HL-60/S4 (cell line): ENCODE data around the gene TTLL8.

Source experiments
- in situ Hi-C: fragments of 300-500 bp; cut with MboI; formaldehyde crosslinking; loops from 2 replicates; pipeline ENCODE4 v1.14.3; 2022; ENCODE audit warnings: low sequenced_read_pairs

Gene TTLL8

DNA sequence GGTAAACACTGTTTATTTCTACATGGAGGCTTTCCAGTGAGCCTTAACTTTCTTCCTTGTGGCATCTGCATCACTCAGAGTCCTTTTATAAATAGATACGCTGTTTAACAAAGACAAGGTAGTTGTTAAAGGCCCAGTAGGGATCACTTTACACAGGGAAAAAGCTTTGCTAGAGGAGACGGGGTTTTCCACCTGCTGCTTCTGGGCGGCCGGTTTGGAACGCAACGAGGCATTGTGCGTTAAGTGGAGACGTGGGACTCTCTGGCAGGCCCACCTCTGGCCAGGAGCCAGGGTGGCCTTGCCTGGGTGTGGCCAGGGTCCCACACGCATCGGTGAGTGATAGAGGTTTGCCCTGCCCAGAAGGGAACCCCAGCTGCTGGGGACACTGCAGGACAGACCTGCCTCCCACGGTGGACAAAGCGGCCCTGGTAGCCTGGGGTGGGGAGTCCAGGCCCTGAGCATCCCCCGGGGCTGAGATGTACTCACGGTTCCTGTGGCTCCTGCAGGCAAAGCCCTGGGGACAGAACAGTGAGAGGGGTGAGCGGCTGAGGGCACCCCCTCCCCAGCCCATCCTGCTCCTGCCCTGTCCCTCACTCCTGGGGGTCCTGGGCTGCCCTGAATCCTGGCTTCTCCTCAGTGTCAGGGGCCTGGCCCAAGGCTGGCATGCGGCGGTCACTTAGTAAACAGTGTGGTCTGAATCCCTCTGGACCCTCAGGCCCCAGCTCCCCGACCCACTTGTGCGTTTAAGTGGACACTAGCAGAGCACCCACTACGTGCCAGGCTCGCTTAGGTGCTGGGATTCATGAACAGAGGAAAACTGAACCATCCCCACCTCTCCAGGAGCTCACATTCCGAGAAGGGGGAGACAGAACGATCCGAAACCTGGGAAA lies 49.7 kb downstream of the TTLL8 start:
- in situ Hi-C loops = no loop called here

DNA sequence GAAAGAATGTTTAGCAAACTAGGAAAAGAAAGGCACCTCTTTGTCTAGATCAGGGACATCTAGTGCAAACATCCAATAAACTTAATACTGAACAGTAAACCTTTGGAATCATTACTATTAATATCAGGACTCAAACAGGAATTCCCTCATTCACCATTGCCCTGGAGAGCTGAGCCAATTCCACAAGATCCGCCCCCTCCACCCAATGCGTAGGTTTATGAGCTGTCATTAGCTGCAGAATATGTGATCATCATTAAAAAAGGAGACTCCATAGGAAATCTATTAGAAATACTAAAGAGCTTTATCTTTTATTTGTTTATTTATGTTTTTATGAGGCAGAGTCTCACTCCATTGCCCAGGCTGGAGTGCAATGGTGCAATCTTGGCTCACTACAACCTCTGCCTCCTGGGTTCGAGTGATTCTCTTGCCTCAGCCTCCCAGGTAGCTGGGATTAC lies 51.0 kb downstream of the TTLL8 start:
- in situ Hi-C loops = no loop called here

DNA sequence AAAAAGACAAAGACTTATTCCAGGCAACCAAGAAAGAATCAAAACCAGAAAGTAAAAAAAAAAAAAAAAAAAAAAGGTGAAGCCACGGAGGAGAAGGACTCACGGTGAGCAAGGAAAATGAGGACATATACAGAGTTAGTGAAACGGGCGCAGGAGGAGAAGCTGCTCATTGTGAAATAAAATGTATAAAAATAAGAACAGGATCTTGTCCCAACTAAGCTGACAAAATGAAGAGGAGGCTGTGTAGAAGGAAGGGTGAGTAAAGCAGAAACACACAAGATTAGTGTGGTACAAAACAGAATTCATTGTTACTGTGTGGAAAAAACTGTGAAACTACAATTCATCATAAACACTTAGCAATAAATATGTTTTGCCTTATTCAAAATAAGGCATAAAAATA lies 53.2 kb downstream of the TTLL8 start:
- in situ Hi-C loops = no loop called here

DNA sequence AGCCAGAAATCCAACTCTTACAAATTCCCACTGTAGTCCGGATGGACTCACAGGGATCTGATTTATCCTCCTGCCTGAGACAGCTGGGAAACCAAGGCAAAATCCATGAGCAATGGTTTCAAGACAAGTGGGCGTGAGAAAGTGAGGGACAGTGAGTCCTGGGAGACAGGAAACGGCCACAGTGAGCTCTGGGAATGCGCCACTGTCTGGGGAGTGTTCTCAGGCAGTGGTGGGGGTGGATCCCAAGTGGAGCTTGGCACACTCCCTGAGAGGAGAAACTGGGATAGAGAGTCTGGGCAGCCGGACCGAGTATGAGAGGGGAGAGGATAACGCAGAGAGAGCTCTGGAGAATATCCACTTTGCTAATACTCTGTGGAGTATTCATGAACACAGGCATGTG lies 55.3 kb downstream of the TTLL8 start:
- in situ Hi-C loops = no loop called here

DNA sequence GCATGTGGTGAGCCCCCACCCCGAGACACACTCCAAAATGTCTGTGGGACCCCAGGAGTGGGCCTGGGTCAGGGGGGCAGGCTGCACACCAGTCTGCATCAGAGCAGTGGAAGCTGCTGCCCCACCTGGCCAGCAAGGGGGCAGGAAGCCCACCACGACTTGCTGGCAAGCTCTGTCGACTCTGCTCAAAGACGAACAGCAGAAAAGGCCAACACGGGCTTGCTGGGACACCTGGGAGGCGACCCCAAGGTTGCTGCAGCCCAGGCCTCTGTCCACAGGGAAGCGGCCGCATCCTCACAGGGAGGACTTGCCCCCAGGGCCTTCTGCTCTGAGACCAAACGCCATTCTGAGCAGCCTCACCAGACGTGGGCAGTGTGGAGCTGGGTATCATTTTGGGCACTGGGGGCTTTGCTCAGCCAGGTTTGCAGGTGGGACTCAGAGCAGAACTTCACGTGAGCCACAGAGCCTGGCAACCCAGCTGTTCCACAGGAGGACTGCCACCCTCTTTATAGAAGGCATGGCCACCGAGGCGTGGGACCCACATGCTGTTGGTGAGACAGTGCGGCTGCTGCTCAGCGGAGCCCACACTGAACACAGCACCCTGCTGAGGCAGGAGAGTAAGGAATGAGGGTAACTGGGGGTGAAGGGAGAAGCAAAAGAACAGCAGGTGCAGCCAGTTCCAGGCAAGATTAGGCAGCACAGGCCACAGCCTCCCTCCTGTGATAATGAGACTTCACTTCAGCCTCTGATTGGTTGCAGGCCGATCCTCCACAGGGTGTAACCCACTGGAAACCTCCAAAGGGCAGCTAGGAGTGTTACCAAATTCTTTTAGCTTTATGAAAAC lies 56.5 kb downstream of the TTLL8 start:
- in situ Hi-C loops = no loop called here

DNA sequence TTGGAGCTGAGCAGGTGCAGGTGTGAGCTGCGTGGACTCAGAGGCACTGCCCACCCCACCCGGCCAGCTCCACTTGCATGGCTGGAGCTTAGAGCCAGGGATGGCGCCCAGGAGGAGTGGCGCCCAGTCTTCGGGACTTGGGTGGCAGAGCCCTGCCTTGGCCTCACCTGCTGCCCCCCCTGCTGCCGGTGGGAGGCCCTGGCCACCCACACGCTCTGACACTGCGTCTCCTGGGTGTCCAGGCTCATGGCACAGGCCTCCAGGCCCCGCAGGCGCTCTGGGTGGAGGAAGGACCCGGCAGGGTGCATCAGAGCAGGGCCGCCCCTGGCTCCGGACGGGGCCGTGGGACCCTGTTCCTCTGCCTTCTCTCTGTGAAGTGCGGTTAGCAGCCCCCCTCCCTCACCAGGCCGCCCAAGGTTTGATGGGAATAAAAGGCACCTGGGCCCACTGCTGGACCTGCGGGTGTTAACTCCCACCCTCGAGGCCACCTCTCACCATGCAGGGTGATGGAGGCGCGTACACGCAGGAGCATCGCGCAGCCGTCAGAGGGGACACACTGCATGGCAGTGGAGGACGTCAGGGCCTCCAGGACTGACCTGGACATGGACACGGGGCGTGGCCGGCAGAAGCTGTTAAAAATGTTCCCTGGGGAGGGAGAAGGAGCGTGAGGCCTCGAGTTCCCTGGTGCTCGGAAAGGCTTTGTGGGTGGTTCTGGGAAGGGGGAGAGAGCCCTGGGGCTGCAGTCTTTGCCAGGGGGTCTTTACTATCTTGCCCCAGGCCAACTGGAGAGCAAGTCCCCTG lies 57.3 kb downstream of the TTLL8 start:
- in situ Hi-C loops = no loop called here

DNA sequence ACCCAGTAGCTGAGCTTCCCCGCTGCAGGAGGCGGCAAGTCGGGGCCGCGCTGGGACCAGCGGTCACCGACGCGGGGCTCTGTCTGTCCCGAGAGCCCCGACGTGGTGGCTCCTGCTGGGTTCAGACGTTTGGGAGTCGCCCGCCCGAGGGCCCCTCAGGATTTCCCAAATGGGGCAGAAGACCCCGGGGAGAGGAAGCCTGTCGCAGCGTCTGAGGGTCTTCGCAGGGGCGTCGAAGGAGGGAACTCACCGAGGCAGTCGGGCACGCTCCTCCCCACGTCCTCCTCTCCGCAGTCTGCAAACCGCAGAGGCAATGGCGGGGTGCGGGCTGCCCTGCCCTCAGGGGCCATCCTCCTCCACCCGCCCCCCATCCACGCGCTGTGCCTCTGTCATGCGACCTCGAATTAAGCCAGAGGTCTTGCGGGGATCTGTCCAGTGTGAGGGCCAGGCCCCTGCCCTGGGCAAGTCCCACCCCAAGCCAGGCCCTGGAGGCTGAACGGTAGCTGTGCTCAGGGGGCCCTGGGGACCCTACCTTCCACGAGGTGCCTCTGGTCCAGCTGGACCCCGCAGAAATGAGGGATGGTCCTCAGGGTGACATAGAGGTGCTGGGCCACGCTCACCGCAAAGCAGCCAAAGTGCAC lies 58.0 kb downstream of the TTLL8 start:
- in situ Hi-C loops = no loop called here

DNA sequence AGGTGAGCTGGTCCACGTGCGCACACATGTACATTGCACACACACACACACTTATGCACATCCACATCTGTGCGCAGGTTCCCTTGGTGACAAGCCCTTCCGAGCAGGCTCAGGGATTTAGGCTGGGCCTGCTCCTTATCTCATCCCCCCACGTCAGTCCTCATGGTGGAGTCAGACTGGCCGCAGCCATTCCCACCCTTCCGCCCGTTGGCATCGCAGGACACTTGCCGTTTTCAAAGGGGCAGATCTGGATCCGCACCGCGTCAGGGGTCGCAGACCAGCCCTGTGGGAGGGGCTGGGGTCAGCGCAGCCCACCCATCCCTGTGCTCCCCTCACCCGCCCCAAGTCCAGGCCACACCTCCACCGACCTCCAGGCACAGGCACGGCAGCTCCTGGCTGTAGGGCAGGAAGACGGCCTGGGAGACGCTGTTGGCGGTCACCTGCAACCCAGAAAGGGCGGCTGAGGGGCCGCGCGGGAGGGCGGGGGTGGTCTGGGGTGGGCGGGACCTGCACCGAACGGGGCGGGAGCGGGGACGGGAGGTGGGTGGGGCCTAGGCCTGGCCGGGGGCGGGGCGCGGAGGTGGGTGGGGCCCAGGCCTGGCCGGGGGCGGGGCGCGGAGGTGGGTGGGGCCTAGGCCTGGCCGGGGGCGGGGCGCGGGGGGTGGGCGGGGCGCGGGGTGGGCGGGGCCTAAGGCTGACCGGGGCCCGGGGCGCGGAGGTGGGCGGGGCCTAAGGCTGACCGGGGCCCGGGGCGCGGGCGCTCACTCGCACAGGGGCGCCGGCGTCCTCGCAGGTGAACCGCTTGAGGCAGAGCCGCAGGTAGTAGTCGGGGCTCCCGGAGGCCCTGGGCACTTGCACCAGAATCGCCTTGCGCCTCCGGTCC lies 58.8 kb downstream of the TTLL8 start:
- in situ Hi-C loops = no loop called here

DNA sequence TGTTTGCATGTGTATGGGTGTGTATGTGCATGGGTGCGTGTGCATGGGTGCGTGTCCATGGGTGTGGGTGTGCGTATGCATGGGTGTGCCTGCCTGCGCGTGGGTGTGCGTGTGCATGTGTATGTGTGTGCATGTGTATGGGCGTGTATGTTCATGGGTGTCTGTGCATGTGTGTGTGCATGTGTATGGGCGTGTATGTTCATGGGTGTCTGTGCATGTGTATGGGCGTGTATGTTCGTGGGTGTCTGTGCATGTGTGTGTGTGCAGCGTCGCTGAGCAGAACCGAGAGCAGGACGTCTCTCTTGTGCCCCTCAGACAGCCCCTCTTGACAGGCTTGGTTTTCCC lies 59.4 kb downstream of the TTLL8 start:
- in situ Hi-C loops = no loop called here

DNA sequence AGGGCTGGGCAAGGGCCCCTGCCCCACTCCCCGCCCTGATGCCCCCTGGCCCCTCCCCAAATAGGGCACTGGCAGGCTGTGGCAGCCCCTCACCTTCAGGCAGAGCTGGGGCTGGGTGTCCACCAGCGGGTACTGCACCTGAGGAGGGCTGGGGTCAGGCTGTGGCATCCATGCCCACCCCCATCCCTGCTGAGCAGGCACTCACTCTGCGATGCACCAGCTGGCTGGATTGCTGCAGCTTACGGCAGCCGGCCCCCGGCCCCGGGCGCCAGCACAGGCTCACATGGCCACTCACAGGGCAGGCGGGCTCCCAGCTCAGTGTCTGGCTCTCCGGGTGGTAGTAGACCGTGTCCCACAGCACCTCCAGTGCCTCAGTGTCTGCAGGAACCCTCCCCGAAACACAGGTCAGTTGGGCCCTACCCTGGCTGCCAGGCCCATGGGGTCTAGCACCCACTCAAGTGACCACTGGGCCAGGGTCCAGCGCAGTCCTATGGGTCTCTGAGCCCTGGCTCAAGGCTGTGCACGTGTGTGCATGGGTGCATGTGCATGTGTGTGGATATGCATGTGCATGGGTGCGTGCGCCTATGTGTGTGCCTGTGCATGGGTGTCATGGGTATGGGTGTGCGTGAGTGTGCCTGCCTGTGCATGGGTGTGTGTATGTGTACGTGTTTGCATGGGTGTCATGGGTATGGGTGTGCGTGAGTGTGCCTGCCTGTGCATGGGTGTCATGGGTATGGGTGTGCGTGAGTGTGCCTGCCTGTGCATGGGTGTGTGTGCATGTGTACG lies 60.0 kb downstream of the TTLL8 start:
- in situ Hi-C loops = no loop called here

DNA sequence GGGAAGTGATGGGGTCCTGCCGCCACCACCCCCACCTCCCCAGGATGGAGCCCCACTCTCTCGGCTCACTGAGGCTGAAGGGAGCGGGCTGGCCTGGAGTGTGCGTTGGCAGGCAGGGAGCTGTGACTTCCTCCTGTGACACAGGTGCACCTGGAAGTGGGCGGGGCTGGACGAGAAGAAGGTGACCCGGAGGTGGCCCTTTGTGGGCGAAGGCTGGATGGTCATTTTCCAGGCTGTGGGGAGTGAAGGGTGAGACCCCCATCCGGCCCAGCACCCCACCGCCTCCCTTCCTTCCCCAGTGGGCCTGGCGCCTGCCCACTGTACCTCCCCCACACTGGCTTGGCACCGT lies 60.9 kb downstream of the TTLL8 start:
- in situ Hi-C loops = no loop called here

DNA sequence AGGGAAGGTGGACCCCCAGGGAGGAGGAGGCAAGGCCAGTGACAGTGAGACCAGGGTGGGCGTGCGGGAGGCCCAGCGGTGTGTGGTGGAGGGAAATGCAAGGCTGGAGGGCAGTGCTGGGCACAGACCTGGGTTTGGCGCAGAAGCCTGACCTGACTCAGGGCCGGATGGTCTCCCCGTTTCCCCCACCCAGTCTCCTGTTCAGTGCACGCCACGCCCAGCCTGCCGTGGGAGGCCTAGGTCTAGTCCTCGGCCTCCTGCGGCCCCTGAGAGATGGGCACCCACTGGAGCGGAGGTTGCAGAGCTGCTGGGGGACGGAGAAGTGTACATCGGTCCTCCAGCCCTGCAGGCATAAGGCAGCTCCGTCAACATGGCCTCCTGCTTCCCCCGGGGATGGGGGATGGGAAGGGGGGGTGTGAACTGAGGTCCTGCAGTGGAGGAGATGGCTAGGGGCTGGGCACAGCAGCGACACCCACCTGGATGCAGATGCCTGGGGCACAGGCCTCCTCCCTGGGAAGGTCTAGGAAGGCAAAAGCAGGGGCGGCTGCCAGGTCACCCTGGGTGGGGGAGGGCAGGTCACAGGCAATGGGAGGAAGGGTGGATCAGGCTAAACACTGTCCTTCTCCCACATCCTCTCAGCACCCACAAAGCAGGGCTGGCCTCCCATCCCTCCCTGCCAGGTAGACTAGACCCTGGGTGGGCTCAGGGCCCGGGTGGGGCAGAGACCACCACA lies 61.4 kb downstream of the TTLL8 start:
- in situ Hi-C loops = no loop called here

DNA sequence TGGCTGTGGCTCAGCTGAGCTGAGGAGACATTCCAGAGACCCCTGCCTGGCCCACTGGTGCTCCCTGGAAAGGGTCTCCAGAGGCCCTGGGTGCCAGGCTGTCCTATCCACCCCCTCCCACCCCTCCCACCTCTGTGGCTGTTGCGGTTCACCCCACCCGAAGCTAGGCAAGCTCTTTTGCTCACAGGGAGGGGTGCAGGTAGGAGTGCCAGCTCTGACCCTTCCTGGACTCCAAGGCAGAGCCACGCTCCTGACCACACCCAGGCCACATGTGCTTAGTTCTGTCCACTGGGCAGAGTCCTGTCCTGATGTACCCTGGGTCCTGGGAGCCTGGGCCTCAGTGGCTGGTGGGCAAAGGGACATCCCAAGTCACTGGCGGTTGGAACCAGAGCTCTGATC lies 62.0 kb downstream of the TTLL8 start:
- in situ Hi-C loops = no loop called here

DNA sequence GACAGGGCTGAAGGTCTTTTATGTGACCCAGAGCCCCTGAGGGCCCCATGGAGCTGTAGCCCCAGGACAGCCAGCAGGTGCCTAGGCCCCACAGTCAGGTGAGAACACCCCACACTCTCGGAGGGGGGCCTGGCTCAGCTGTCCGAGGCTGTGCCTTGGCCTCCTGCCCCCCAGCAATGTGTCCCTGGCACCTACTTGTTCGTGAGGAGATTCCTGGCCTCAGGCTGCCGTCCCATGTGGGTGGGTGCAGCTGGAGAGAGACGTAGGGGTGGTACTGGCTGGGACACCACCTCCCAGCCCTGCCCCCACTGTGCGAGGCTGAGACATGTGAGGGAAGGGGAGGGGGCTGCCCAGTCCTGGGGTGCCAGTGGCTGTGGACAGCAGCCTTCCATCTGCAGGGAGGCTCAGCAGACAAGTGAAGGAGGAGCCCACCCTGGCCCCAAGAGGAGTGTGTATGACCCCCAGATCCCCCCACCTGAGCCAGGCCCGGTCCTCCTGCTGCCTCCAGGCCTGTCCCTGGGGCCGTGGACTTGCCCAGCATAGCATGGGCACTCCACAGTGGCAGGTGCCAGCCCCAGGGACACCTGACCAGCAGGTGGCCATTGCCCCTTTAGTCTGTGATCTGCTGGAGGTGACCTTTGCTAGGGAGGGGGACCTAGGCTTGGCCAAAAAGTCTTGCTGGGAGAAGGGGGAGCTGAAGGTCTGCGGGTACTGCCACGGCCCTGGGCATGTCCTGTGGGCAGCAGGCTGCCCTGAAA lies 62.6 kb downstream of the TTLL8 start:
- in situ Hi-C loops = no loop called here

DNA sequence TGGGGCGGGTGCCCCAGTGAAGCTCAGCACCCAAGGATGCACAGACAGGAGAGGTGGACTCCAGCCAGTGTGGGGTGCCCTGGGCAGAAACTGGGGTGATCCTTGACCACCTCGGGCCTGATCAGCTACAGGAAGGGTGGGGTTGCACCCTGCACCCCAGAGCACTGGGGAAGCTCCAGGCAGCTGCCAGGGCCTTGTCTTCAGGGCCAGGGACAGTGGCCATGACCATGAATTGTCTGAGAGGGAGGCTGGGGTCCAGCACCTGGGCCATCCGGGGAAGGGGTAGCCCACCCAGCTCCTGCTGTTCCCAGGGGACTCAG lies 63.1 kb downstream of the TTLL8 start:
- in situ Hi-C loops = no loop called here

DNA sequence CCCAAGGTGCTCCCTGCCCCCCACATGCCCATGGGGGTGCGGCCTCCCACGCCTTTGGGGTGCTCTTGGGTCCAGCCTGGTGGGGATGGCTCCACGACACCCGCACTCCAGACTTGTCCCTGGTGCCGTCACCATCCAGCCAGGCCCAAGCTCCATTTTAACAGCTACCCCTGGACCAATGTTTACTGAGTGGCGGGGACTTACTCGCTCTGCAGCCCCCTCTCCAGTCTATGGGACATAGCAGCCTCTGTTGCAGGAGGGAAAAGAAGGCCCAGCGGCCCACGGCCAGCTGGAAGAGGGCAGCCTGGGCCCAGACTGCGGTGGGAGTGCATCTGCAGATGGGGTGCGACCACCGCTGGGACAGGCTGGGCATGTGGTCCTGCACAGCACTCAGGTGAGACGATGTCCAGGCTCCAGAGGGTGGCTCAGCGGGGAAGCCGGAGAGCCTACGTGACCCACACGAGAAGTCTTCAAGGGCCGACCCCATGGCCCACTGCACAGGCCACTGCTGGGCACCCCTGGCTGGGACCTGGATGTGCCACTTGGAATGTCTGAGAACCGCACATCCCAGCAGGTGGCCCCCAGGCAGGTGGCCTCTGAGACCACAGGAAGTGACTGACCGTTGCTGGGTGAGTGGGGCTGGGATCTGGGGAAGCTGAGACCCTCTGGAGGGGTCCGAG lies 63.6 kb downstream of the TTLL8 start:
- in situ Hi-C loops = no loop called here

DNA sequence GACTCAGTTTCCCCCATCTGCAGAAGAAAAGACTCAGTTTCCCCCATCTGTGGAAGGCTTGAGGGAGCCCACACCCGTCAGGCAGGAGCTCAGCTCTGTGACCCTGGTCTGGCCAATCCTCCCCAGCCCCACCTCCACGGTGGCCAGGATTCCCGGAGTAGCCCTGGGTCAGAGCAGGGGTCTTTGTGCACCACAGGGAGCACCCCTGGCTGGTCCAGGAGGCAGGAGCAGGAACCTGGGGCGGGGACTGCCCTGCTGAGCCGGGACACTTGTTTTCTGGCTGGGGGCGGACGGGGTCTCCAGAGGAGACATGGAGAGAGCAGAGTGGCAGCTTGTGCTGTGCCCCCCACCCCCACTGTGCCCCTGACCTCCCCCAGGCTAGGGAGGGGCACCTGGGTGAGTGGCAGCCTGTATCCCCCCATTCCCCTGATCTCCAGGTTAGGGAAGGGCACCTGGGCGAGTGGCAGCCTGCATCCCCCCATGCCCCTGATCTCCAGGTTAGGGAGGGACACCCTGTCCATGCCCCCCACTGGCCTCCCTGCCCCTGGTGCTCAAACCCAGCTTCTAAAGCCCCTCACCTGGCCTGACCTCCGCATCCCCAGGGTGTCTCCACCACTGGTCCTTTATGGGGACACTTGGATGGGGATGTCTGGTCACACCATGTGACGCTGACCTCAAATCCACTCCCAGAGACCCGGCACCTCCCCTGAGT lies 64.3 kb downstream of the TTLL8 start:
- in situ Hi-C loops = no loop called here
